Choroid plexus epithelial cell (primary cell): ENCODE measurements around the gene RPL28.

ENCODE experiments used
- DNase-seq: peaks from one replicate; pipeline ENCODE4 v3.0.0-alpha.2; 2010; ENCODE audit warnings: low read depth
- H3K4me3 ChIP-seq: 2 replicates; pipeline ENCODE4 v1.5.1; 2011; ENCODE audit warnings: low read depth, mild to moderate bottlenecking, control low read depth, low read length, moderate library complexity
- TF ChIP-seq, protein P1 (sequence below): conservative IDR thresholded peaks from 2 replicates; pipeline ENCODE4 v1.5.1; 2011; ENCODE audit warnings: low read depth, mild to moderate bottlenecking, control low read depth, inconsistent platforms, low read length, moderate library complexity

RPL28 gene

DNA sequence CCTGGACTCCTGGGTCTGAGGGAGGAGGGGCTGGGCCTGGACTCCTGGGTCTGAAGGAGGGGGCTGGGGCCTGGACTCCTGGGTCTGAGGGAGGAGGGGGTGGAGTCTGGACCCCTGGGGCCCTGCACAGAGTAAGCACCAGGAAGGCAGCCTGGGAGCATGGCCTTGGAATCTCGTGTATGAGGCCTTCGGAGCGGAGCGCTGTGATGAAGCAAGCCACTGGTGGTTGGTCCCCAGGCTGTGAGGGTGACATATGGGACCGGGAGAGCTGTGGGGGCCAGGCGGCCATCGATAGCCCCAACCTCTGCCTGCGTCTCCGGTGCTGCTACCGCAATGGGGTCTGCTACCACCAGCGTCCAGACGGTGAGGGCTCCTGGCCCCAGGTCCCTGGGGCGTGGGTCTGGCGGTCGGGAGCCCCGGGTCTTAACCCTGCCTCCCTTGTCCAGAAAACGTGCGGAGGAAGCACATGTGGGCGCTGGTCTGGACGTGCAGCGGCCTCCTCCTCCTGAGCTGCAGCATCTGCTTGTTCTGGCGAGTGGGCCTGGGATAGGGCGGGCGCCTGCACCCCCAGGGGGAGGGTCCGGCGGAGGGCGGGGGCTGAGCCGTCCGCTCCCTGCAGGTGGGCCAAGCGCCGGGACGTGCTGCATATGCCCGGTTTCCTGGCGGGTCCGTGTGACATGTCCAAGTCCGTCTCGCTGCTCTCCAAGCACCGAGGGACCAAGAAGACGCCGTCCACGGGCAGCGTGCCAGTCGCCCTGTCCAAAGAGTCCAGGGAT is 8.2 kb upstream of the RPL28 start:
- no peak overlapping the region for H3K4me3 ChIP-seq
- TF ChIP-seq, protein P1, sequence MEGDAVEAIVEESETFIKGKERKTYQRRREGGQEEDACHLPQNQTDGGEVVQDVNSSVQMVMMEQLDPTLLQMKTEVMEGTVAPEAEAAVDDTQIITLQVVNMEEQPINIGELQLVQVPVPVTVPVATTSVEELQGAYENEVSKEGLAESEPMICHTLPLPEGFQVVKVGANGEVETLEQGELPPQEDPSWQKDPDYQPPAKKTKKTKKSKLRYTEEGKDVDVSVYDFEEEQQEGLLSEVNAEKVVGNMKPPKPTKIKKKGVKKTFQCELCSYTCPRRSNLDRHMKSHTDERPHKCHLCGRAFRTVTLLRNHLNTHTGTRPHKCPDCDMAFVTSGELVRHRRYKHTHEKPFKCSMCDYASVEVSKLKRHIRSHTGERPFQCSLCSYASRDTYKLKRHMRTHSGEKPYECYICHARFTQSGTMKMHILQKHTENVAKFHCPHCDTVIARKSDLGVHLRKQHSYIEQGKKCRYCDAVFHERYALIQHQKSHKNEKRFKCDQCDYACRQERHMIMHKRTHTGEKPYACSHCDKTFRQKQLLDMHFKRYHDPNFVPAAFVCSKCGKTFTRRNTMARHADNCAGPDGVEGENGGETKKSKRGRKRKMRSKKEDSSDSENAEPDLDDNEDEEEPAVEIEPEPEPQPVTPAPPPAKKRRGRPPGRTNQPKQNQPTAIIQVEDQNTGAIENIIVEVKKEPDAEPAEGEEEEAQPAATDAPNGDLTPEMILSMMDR, result no peak
- no peak for DNase-seq

DNA sequence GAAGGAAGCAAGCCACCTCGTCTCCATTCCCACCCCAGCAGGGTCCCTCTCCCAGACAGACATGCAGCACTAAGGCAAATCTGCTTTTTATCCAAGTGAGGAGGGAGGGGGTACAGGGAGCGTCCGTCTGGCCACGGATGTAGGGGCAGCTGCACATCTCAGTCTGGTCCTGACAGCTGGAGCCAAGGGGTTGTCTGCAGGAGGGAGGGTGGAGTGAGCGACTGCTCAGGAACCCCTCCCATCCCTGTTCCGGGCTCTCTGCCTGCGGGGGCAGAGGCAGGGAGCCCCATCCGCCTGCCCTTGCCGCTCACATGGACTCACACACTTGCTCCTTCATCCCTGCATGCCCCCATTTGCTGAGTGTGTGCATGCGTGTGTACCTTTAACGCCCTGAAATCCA is 6.6 kb upstream of the RPL28 start:
- TF ChIP-seq, protein P1, result no peak
- no peak overlapping the region for H3K4me3 ChIP-seq
- no peak for DNase-seq

DNA sequence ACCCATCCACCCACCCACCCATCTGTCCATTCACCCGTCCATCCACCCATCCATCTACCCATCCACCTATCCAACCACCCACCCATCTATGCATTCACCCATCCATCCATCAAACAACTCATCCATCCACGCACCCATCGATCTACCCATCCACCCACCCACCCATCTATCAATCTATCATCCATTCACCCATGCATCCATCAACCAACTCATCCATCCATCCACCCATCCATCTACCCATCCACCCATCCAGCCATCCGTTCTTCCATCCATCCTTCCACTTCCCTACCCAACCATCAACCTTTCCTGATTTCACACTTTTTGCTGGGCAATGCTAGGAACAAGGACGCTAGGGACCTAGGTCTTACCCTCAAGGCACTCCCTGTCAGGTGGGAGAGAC is 3.7 kb upstream of the RPL28 start:
- no peak for DNase-seq
- TF ChIP-seq, protein P1, result no peak
- no peak overlapping the region for H3K4me3 ChIP-seq

DNA sequence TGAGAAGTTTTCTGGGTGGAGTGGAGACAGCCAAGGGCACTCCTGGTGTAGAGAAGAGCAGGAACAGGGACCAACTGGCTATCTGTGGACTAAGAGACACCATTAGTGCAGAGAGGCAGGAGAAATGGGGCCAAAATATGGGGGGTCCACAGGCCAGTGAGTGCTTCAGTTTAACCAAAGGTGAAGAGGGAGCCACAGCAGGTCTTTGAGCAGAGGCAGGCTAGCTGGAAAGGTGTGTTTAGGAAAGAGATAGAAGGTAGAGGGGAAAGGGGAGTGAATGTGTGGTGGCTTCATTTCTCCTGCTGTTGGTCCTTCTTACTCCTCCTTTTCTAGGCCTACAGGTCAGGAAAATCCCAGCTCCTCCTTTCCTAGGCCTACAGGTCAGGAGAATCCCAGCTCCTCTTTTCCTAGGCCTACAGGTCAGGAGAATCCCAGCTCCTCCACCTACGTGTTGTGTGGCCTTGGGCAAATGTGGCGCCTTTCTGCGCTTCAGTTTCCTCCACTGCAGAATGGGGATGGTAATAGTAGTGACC is 3.1 kb upstream of the RPL28 start:
- TF ChIP-seq, protein P1, result no peak
- no peak for DNase-seq
- no peak overlapping the region for H3K4me3 ChIP-seq

DNA sequence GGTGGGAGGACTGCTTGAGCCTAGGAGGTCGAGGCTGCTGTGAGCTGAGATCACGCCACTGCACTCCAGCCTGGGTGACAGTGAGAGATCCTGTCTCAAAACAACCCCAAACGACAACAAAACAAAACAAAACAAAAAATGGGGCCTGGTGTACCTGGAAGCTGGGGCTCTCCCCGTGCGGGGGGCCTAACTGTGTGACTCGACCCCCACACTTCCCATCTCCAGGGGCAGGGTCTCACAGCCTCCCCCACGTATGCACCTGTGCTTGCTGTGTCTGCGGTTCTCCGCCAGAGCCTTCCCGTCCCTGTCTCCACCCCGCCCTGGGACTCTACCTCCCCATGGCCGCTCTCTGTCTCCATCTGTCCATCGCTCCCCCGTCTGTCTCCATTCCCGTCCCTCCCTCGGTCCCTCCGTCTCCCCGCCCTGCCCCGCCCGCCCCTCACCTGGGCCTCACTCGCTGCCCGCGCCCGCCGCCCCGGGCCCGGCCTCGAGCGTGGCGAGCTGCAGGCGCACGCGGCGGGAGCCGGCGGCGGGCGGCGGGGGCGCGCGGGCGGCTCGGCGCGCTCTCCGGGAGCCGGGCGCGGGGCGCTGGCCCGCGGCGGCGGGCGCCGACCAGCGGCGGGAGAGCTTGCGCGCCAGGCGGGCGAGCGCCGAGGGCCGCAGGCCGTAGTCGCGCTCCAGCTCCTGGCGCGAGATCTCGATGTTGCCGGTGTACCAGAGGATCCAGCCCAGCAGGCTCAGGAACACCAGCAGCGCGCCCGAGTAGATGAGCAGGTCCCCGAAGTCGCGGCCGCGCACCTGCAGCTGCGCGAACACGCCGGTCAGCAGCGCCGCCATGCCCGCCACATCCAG is 2.2 kb upstream of the RPL28 start:
- TF ChIP-seq, protein P1, result no peak
- peak; percentile 80 for DNase-seq
- H3K4me3 ChIP-seq, result peak overlapping the region; percentile 60

DNA sequence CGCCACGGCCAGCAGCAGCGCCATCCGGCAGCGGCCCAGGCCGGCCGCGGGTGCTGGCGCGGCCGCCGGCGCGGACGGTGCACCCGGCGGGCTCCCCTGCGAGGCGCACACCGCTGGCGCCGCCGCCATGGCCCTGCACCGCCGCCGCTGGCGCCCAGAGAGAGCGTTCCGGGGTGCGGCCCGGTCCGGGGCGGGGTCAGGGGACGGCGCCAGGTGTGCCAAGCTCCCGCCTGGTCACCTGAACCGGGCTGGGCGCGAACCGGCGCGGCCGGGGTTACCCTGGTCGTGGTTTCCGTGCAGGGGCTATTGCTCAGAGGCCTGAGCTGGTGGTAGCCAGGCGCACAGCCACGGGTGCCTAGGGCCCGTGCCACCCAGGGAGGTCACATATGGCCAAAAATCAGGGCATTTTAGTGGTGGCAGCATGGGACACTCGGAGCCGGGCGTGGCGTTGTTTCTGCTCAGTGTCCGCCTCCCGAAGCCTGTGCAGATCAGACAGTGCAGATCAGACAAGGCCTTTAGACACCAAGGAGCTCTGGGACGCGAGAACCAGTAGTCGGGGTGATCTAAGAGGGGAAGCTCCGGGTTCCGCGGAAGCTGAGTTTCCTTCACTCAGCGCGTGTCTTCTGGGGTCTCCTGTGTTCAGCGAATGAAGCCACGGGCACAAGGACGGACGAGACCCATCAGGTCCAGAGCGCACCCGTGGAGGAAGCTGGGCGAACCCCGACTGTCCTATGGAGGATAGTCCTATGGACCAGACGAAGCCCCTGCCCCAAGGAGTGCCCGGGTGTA is 1.4 kb upstream of the RPL28 start, which contains the start of gene TMEM238:
Gene TMEM238 (minus strand): TSS at position 162 of the 789 bp plus-strand sequence. CDS start 33 bp downstream, at position 129.
- DNase-seq, result no peak
- peak within 1 kb of the TSS; percentile 60 for H3K4me3 ChIP-seq
- TF ChIP-seq, protein P1, result no peak
